Liver (tissue), 9 donors: ENCODE measurements around the gene EML6. TPM values are rescaled to one million over a fixed set of nuclear protein-coding genes. Genes with fewer than 3 reads are reported as not detected.

Source experiments
- DNase-seq: peaks from one replicate; pipeline ENCODE4 v3.0.0-alpha.2; 2017; ENCODE audit warnings: low spot score
- H3K27ac ChIP-seq, 2 donors: one replicate each; pipeline ENCODE4 v1.7.0; 2013; ENCODE audit warnings: inconsistent platforms in 2 of 2, low read length in 2 of 2, control low read depth in 1 of 2, low read depth in 1 of 2, mild to moderate bottlenecking in 1 of 2
- H3K27me3 ChIP-seq, 4 donors: one replicate each; pipeline versions ENCODE4 v1.6.1 to v1.7.0; 2013; ENCODE audit warnings: low read length in 3 of 4, inconsistent platforms in 1 of 4, mild to moderate bottlenecking in 1 of 4, moderate library complexity in 1 of 4; ENCODE audit not compliant: control insufficient read depth in 4 of 4, insufficient read depth in 4 of 4
- H3K36me3 ChIP-seq, 4 donors: one replicate each; pipeline versions ENCODE4 v1.6.1 to v1.7.0; 2013; ENCODE audit warnings: low read length in 3 of 4, mild to moderate bottlenecking in 3 of 4, low read depth in 1 of 4, moderate library complexity in 1 of 4; ENCODE audit not compliant: control insufficient read depth in 4 of 4, insufficient read depth in 3 of 4
- H3K4me1 ChIP-seq, 4 donors: one replicate each; pipeline versions ENCODE4 v1.6.1 to v1.7.0; 2013; ENCODE audit warnings: low read length in 3 of 4, mild to moderate bottlenecking in 3 of 4, moderate library complexity in 1 of 4; ENCODE audit not compliant: control insufficient read depth in 4 of 4, insufficient read depth in 4 of 4
- H3K4me3 ChIP-seq, 3 donors: one replicate each; pipeline versions ENCODE4 v1.6.1 to v1.7.0; 2013; ENCODE audit warnings: low read length in 3 of 3, control low read depth in 1 of 3, low read depth in 1 of 3, mild to moderate bottlenecking in 1 of 3
- H3K9ac ChIP-seq, 2 donors: one replicate each; pipeline ENCODE4 v1.7.0; 2013; ENCODE audit warnings: low read length in 2 of 2, mild to moderate bottlenecking in 2 of 2, moderate library complexity in 2 of 2, control low read depth in 1 of 2, low read depth in 1 of 2
- H3K9me3 ChIP-seq, 4 donors: one replicate each; pipeline versions ENCODE4 v1.6.1 to v1.7.0; 2013; ENCODE audit warnings: low read length in 3 of 4; ENCODE audit not compliant: control insufficient read depth in 4 of 4
- ATF3 ChIP-seq: IDR thresholded peaks from 2 replicates; pipeline ENCODE4 v1.6.1; 2016; ENCODE audit warnings: antibody characterized with exemption
- CTCF ChIP-seq: fragments of 150-350 bp; IDR thresholded peaks from 2 replicates; pipeline ENCODE4 v1.5.1; 2017; ENCODE audit warnings: improper control_type of control experiment, low read depth, low read length; ENCODE audit not compliant: missing input control
- EGR1 ChIP-seq, 2 donors: IDR thresholded peaks; 2 replicates each; pipeline ENCODE4 v1.6.1; 2016 to 2018; ENCODE audit warnings: antibody characterized with exemption in 2 of 2, low read depth in 2 of 2
- FOXA1 ChIP-seq: IDR thresholded peaks from 2 replicates; pipeline ENCODE4 v1.6.1; 2016; ENCODE audit warnings: antibody characterized with exemption
- FOXA2 ChIP-seq: IDR thresholded peaks from 2 replicates; pipeline ENCODE4 v1.6.1; 2016; ENCODE audit warnings: antibody characterized with exemption
- GABPA ChIP-seq, 2 donors: IDR thresholded peaks in 1 of 2; conservative IDR thresholded peaks in 1 of 2; 2 replicates each; pipeline ENCODE4 v1.6.1; 2016; ENCODE audit warnings: antibody characterized with exemption in 2 of 2, mild to moderate bottlenecking in 1 of 2, moderate library complexity in 1 of 2
- HNF4A ChIP-seq, 2 donors: conservative IDR thresholded peaks; 2 replicates each; pipeline ENCODE4 v1.6.1; 2016; ENCODE audit warnings: antibody characterized with exemption in 2 of 2, mild to moderate bottlenecking in 2 of 2
- HNF4G ChIP-seq: IDR thresholded peaks from 2 replicates; pipeline ENCODE4 v1.6.1; 2016; ENCODE audit warnings: antibody characterized with exemption
- JUND ChIP-seq, 2 donors: IDR thresholded peaks; 2 replicates each; pipeline ENCODE4 v1.6.1; 2016; ENCODE audit warnings: antibody characterized with exemption in 2 of 2
- MAX ChIP-seq: IDR thresholded peaks from 2 replicates; pipeline ENCODE4 v1.6.1; 2016; ENCODE audit warnings: antibody characterized with exemption
- NR2F2 ChIP-seq: IDR thresholded peaks from 2 replicates; pipeline ENCODE4 v1.6.1; 2016; ENCODE audit warnings: antibody characterized with exemption
- RAD21 ChIP-seq, 2 donors: IDR thresholded peaks; 2 replicates each; pipeline ENCODE4 v1.6.1; 2016; ENCODE audit warnings: antibody characterized with exemption in 2 of 2, mild to moderate bottlenecking in 2 of 2
- RXRA ChIP-seq, 2 donors: IDR thresholded peaks; 2 replicates each; pipeline ENCODE4 v1.6.1; 2017 to 2018; ENCODE audit warnings: antibody characterized with exemption in 2 of 2, mild to moderate bottlenecking in 1 of 2
- SP1 ChIP-seq: IDR thresholded peaks from 2 replicates; pipeline ENCODE4 v1.6.1; 2018; ENCODE audit warnings: antibody characterized with exemption, mild to moderate bottlenecking
- TAF1 ChIP-seq: conservative IDR thresholded peaks from 2 replicates; pipeline ENCODE4 v1.6.1; 2016; ENCODE audit warnings: antibody characterized with exemption, mild to moderate bottlenecking
- YY1 ChIP-seq: IDR thresholded peaks from 2 replicates; pipeline ENCODE4 v1.6.1; 2016; ENCODE audit warnings: antibody characterized with exemption, mild to moderate bottlenecking
- ZBTB33 ChIP-seq: IDR thresholded peaks from 2 replicates; pipeline ENCODE4 v1.6.1; 2016; ENCODE audit warnings: antibody characterized with exemption
- WGBS: extraction: QIAGEN DNeasy Blood & Tissue Kit; methylation state at CpG from one replicate; pipeline ENCODE4 v1.1.7; 2013; 5-methylcytosine and 5-hydroxymethylcytosine counted together
- polyA plus RNA-seq, 2 donors: library from polyadenylated mRNA; stranded (reverse) in 1 of 2; unstranded in 1 of 2; fragments of 200-250 nt in 1 of 2; fragments of >200 nt in 1 of 2; fragmentation: Nextera tagmentation in 1 of 2; extraction: Ambion mirVana in 1 of 2; gene quantifications; one replicate each; pipeline versions ENCODE4 v1.2.1 to v1.2.3, GENCODE V29; 2013 to 2015
- total RNA-seq, 2 donors: library from RNA; depleted of rRNA; stranded (reverse); fragments of >200 nt; gene quantifications; one replicate each; pipeline ENCODE4 v1.2.3, GENCODE V29; 2014
- donor health status: healthy.
- donor health status: healthy.
- donor health status: healthy.
- donor health status: healthy.
- donor health status: healthy.

The EML6 gene
- total and polyA plus RNA-seq, 4 donors = 0.33 to 3.0 (median 1.4) TPM

- Histone ChIP-seq H3K27ac (no peak overlapping the region), H3K36me3 (no peaks in the 10 kb centered on the region), H3K9me3 (peaks cover 0 to 5% (median 0%) of the 10 kb centered on the region in 4 donors), H3K9ac (no peak overlapping the region), H3K4me1 (no peaks in the 10 kb centered on the region), H3K27me3 (no peaks in the 10 kb centered on the region), H3K4me3 (no peak overlapping the region)
- TF ChIP-seq HNF4A (conservative IDR thresholded peaks at IDR 0.05) = no peak
- no peak for TF ChIP-seq GABPA (IDR thresholded peaks at IDR 0.05 in 1 of 2, conservative IDR thresholded peaks at IDR 0.05 in 1 of 2)
- TF ChIP-seq NR2F2 = no peak
- TF ChIP-seq TAF1 = no peak
- no peak for TF ChIP-seq ZBTB33
- 93% methylated on average over 10 of the region's 10 CpGs for WGBS
- DNase-seq = no peak
Measured at GRCh38 chr2:54771166-54771885, 47.9 kb downstream of the EML6 start.

- H3K9me3 ChIP-seq = peaks cover 0 to 5% (median 0%) of the 10 kb centered on the region in 4 donors
- 89% methylated on average over 3 of the region's 3 CpGs for WGBS
- H3K4me3 ChIP-seq = no peak overlapping the region
- no peak overlapping the region for H3K9ac ChIP-seq
- no peaks in the 10 kb centered on the region for H3K4me1 ChIP-seq
- H3K27me3 ChIP-seq = no peaks in the 10 kb centered on the region
- H3K27ac ChIP-seq = no peak overlapping the region
- no peaks in the 10 kb centered on the region for H3K36me3 ChIP-seq
- DNase-seq = no peak
- no peak for TF ChIP-seq SP1
Measured at GRCh38 chr2:54772110-54772509, 48.6 kb downstream of the EML6 start.

- Histone ChIP-seq H3K27ac (no peak overlapping the region), H3K36me3 (no peaks in the 10 kb centered on the region), H3K9ac (no peak overlapping the region), H3K4me1 (no peaks in the 10 kb centered on the region), H3K4me3 (no peak overlapping the region), H3K9me3 (peaks cover 0 to 5% (median 0%) of the 10 kb centered on the region in 4 donors), H3K27me3 (no peaks in the 10 kb centered on the region)
- no peak for TF ChIP-seq TAF1
- TF ChIP-seq RAD21 (IDR thresholded peaks at IDR 0.05) = no peak
- no peak for TF ChIP-seq EGR1 (IDR thresholded peaks at IDR 0.05; ENCODE audit: low read depth in 2 of 2)
- TF ChIP-seq JUND (IDR thresholded peaks at IDR 0.05) = no peak
- DNase-seq = no peak
- WGBS = 90% methylated on average over 4 of the region's 4 CpGs
Measured at GRCh38 chr2:54772531-54772930, 49.1 kb downstream of the EML6 start.

GRCh38 chr2:54773233-54773632 lies 49.8 kb downstream of the EML6 start:
- peaks cover 0 to 5% (median 0%) of the 10 kb centered on the region in 4 donors for H3K9me3 ChIP-seq
- H3K4me1 ChIP-seq = no peaks in the 10 kb centered on the region
- no peak for DNase-seq
- H3K27ac ChIP-seq = no peak overlapping the region
- no peak overlapping the region for H3K4me3 ChIP-seq
- no peaks in the 10 kb centered on the region for H3K36me3 ChIP-seq
- H3K27me3 ChIP-seq = no peaks in the 10 kb centered on the region
- WGBS = 96% methylated on average over 3 of the region's 3 CpGs
- no peak overlapping the region for H3K9ac ChIP-seq
- TF ChIP-seq RAD21 (IDR thresholded peaks at IDR 0.05) (no peak), YY1 (no peak), TAF1 (no peak), ATF3 (no peak), MAX (no peak), HNF4G (no peak), FOXA1 (no peak), CTCF (no peak), RXRA (IDR thresholded peaks at IDR 0.05) (no peak), EGR1 (IDR thresholded peaks at IDR 0.05; ENCODE audit: low read depth in 2 of 2) (no peak), SP1 (no peak), FOXA2 (no peak)
